Gastrocnemius medialis (tissue), 4 donors: ENCODE measurements around the gene LHPP. TPM values are rescaled to one million over a fixed set of nuclear protein-coding genes. Genes with fewer than 3 reads are reported as not detected.

Experiments used
- ATAC-seq, 2 donors: fragments of 150-250 bp; one replicate each; pipeline ENCODE4 v1.9.1; 2016
- DNase-seq, 2 donors: peaks; one replicate each; pipeline ENCODE4 v3.0.0-alpha.2; 2019
- H3K27ac ChIP-seq, 4 donors: fragments of 200-600 bp; sonication (generic); 1 replicate in 1 of 4; 2 replicates in 3 of 4; pipeline ENCODE4 v1.5.1; 2016 to 2018; ENCODE audit warnings: mild to moderate bottlenecking in 2 of 4, moderate library complexity in 1 of 4
- H3K27me3 ChIP-seq, 3 donors: fragments of 200-600 bp; sonication (generic) in 2 of 3; 1 replicate in 1 of 3; 2 replicates in 2 of 3; pipeline versions ENCODE4 v1.5.1 to v1.6.0; 2016 to 2019; ENCODE audit warnings: mild to moderate bottlenecking in 1 of 3, moderate library complexity in 1 of 3
- H3K36me3 ChIP-seq, 2 donors: fragments of 200-600 bp; sonication (generic) in 1 of 2; one replicate each; pipeline ENCODE4 v1.5.1; 2017 to 2018
- H3K4me1 ChIP-seq, 2 donors: fragments of 200-600 bp; sonication (generic) in 1 of 2; one replicate each; pipeline ENCODE4 v1.5.1; 2016 to 2017; ENCODE audit warnings: mild to moderate bottlenecking in 2 of 2
- H3K4me3 ChIP-seq, 4 donors: fragments of 200-600 bp; sonication (generic) in 3 of 4; 1 replicate in 1 of 4; 2 replicates in 3 of 4; pipeline ENCODE4 v1.5.1; 2016 to 2019; ENCODE audit warnings: mild to moderate bottlenecking in 2 of 4
- H3K9me3 ChIP-seq, 3 donors: fragments of 200-600 bp; sonication (generic) in 2 of 3; 1 replicate in 1 of 3; 2 replicates in 2 of 3; pipeline ENCODE4 v1.5.1; 2016 to 2019
- CTCF ChIP-seq, 5 experiments: fragments of 450-650 bp in 3 of 5; fragments of 200-600 bp in 2 of 5; sonication (generic) in 2 of 5; IDR thresholded peaks in 4 of 5; conservative IDR thresholded peaks in 1 of 5; 1 replicate in 4 of 5; 2 replicates in 1 of 5; pipeline ENCODE4 v1.5.1; 2016 to 2019; ENCODE audit warnings: antibody characterized with exemption in 5 of 5, mild to moderate bottlenecking in 3 of 5, moderate library complexity in 3 of 5
- POLR2A ChIP-seq, 2 donors: fragments of 450-650 bp; IDR thresholded peaks; one replicate each; pipeline ENCODE4 v1.6.1; 2017; ENCODE audit warnings: antibody characterized with exemption in 2 of 2, mild to moderate bottlenecking in 2 of 2, moderate library complexity in 2 of 2
- in situ Hi-C, 4 donors: fragments of 200-750 bp; cut with MboI; loops; one replicate each; pipeline versions ENCODE4 v1.15.0 to v1.8.0; 2017; ENCODE audit warnings: low sequenced_read_pairs in 4 of 4
- intact Hi-C: fragments of 100-400 bp; cut with DNase I; formaldehyde crosslinking; loops from one replicate; pipeline ENCODE4 v1.15.1; 2023; ENCODE audit warnings: low total_unique reads
- total RNA-seq, 4 donors: library from RNA; depleted of rRNA; stranded (reverse); fragments of >200 nt; gene quantifications; one replicate each; pipeline versions ENCODE4 v1.1.0 to v1.2.3, GENCODE V29; 2016

The LHPP gene
- total RNA-seq, 4 donors from 2014 or later, result 4.9 to 16.0 (median 12.2) TPM

GRCh38 chr10:124523901-124524300, 62.3 kb downstream of the LHPP start:
- Histone ChIP-seq H3K9me3 (no peaks in the 10 kb centered on the region), H3K27me3 (no peaks in the 10 kb centered on the region), H3K36me3 (no peaks in the 10 kb centered on the region), H3K4me3 (no peak overlapping the region), H3K4me1 (peaks cover 19 to 30% of the 10 kb centered on the region in 2 donors), H3K27ac (peak overlapping the region in 3 of 4 donors; percentile 25 to 90 (median 76))
- ATAC-seq (no peak), DNase-seq (no peak)
- no peak for TF ChIP-seq CTCF (IDR thresholded peaks at IDR 0.05 in 4 of 5, conservative IDR thresholded peaks at IDR 0.05 in 1 of 5)
- TF ChIP-seq POLR2A (IDR thresholded peaks at IDR 0.05), result no peak
- in situ Hi-C loops (no loop called here), intact Hi-C loops (loop anchor here (5.0 to 10.0 kb wide), 5 partner anchors 62 to 631 kb away; partner anchors contain the start of genes LHPP and OAT)

- ATAC-seq (peak; percentile 75 to 78), DNase-seq (peak; percentile 82 to 87)
- TF ChIP-seq CTCF (IDR thresholded peaks at IDR 0.05 in 4 of 5, conservative IDR thresholded peaks at IDR 0.05 in 1 of 5) (no peak), POLR2A (IDR thresholded peaks at IDR 0.05) (no peak)
- intact Hi-C loops (loop anchor here (5.0 to 10.0 kb wide), 5 partner anchors 63 to 630 kb away; partner anchors contain the start of genes LHPP and OAT), in situ Hi-C loops (loop anchor here (5.0 to 25.0 kb wide), 3 partner anchors 212 to 312 kb away; partner anchors contain the start of gene FAM53B (in 1 of the 4))
- Histone ChIP-seq H3K4me3 (peak overlapping the region in 1 of 4 donors; percentile 16), H3K36me3 (no peaks in the 10 kb centered on the region), H3K4me1 (peaks cover 19 to 30% of the 10 kb centered on the region in 2 donors), H3K27me3 (no peaks in the 10 kb centered on the region), H3K9me3 (no peaks in the 10 kb centered on the region), H3K27ac (peak overlapping the region; percentile 75 to 90 (median 78))
Measured at GRCh38 chr10:124524991-124525653, 63.5 kb downstream of the LHPP start.

GRCh38 chr10:124525751-124526600, 64.4 kb downstream of the LHPP start:
- Histone ChIP-seq H3K4me1 (peaks cover 23 to 34% of the 10 kb centered on the region in 2 donors), H3K4me3 (no peak overlapping the region), H3K27me3 (no peaks in the 10 kb centered on the region), H3K9me3 (no peaks in the 10 kb centered on the region), H3K27ac (peak overlapping the region; percentile 75 to 90 (median 78)), H3K36me3 (no peaks in the 10 kb centered on the region)
- in situ Hi-C loops, result loop anchor here (5.0 to 25.0 kb wide), 3 partner anchors 211 to 311 kb away; partner anchors contain the start of gene FAM53B (in 1 of the 4)
- ATAC-seq, result no peak
- no peak for DNase-seq
- intact Hi-C loops, result loop anchor here (10.0 kb wide), 2 partner anchors 519 to 629 kb away; no protein-coding TSS in a partner anchor
- TF ChIP-seq POLR2A (IDR thresholded peaks at IDR 0.05) (no peak), CTCF (IDR thresholded peaks at IDR 0.05 in 4 of 5, conservative IDR thresholded peaks at IDR 0.05 in 1 of 5) (no peak)

- Histone ChIP-seq H3K27me3 (no peaks in the 10 kb centered on the region), H3K4me3 (no peak overlapping the region), H3K9me3 (no peaks in the 10 kb centered on the region), H3K4me1 (peaks cover 23 to 28% of the 10 kb centered on the region in 2 donors), H3K36me3 (no peaks in the 10 kb centered on the region), H3K27ac (peak overlapping the region in 1 of 4 donors; percentile 90)
- intact Hi-C loops (loop anchor here (10.0 kb wide), 2 partner anchors 518 to 628 kb away; no protein-coding TSS in a partner anchor), in situ Hi-C loops (loop anchor here (5.0 to 25.0 kb wide), 3 partner anchors 211 to 311 kb away; partner anchors contain the start of gene FAM53B (in 1 of the 4))
- ATAC-seq, result no peak
- TF ChIP-seq CTCF (IDR thresholded peaks at IDR 0.05 in 4 of 5, conservative IDR thresholded peaks at IDR 0.05 in 1 of 5), result no peak
- TF ChIP-seq POLR2A (IDR thresholded peaks at IDR 0.05), result no peak
- DNase-seq, result no peak
Measured at GRCh38 chr10:124526621-124527267, 65.1 kb downstream of the LHPP start.
